GM21619 (cell line): ENCODE measurements around the gene FAM32A.
"Not testable (repeated sequence)": the region's sequence is repeated elsewhere in the genome, so short reads cannot be mapped to it uniquely, and the experiment has no call there.

Source experiments
- ATAC-seq: cut with Tn5 transposase; IDR thresholded peaks from one replicate; pipeline ENCODE4 v1.9.1; 2021; ENCODE audit not compliant: unreplicated experiment

The FAM32A gene

GRCh38 chr19:16161840-16162239, 23.4 kb upstream of the FAM32A start:
- ATAC-seq: no peak

GRCh38 chr19:16164222-16164890, 20.9 kb upstream of the FAM32A start:
- no peak for ATAC-seq

GRCh38 chr19:16166417-16166816, 18.8 kb upstream of the FAM32A start:
- no peak for ATAC-seq

- no peak for ATAC-seq
These were observed 18.2 kb upstream of the FAM32A start for GRCh38 chr19:16167055-16167454.

- ATAC-seq: no peak
These were observed 16.6 kb upstream of the FAM32A start for GRCh38 chr19:16168465-16169081.

GRCh38 chr19:16170134-16170533, 15.1 kb upstream of the FAM32A start:
- ATAC-seq: no peak

- ATAC-seq: no peak
These were observed 9.3 kb upstream of the FAM32A start for GRCh38 chr19:16175954-16176353.

- ATAC-seq: not testable (repeated sequence)
These were observed 6.3 kb upstream of the FAM32A start for GRCh38 chr19:16178866-16179265.

GRCh38 chr19:16180611-16181010, 4.6 kb upstream of the FAM32A start:
- no peak for ATAC-seq

GRCh38 chr19:16184665-16185122, 516 bp upstream of the FAM32A start:
- no peak for ATAC-seq

- peak; percentile 21 for ATAC-seq
These were observed 536 bp downstream of the FAM32A start for GRCh38 chr19:16185768-16186123.

- no peak for ATAC-seq
These were observed 3.3 kb downstream of the FAM32A start for GRCh38 chr19:16188521-16188920.

- no peak for ATAC-seq
These were observed 5.0 kb downstream of the FAM32A start for GRCh38 chr19:16190198-16190597.

GRCh38 chr19:16190736-16191135, 5.5 kb downstream of the FAM32A start:
- no peak for ATAC-seq

GRCh38 chr19:16191216-16191908, 6.2 kb downstream of the FAM32A start:
- no peak for ATAC-seq

GRCh38 chr19:16193466-16193865, 8.3 kb downstream of the FAM32A start:
- ATAC-seq: no peak

GRCh38 chr19:16197188-16197621, 12.0 kb downstream of the FAM32A start:
- ATAC-seq: no peak

GRCh38 chr19:16197622-16198369, 12.6 kb downstream of the FAM32A start, which contains the start of gene AP1M1:
TSS of gene AP1M1 (plus strand) at chr19:16197911. CDS start at chr19:16198027, 116 bp downstream.
- peak; percentile 87 for ATAC-seq

- ATAC-seq: peak; percentile 8
These were observed 13.1 kb downstream of the FAM32A start for GRCh38 chr19:16198370-16198651.

- ATAC-seq: no peak
These were observed 14.2 kb downstream of the FAM32A start for GRCh38 chr19:16199275-16199932.
